Neutrophil (primary cell): ENCODE data around the gene COMT.

Source experiments
- H3K27ac ChIP-seq: fragments of 200-600 bp; sonication (generic); 2 replicates; pipeline ENCODE4 v1.5.1; 2016; ENCODE audit warnings: mild to moderate bottlenecking, moderate library complexity
- H3K27me3 ChIP-seq: fragments of 200-600 bp; sonication (generic); 2 replicates; pipeline ENCODE4 v1.6.0; 2016; ENCODE audit warnings: mild to moderate bottlenecking
- H3K36me3 ChIP-seq: fragments of 200-600 bp; sonication (generic); 2 replicates; pipeline ENCODE4 v1.5.1; 2017
- H3K4me1 ChIP-seq, 2 experiments: fragments of 200-600 bp in 1 of 2; sonication (generic) in 1 of 2; 1 replicate in 1 of 2; 2 replicates in 1 of 2; pipeline versions ENCODE4 v1.5.1 to v1.6.1; 2013 to 2016; ENCODE audit warnings: low read depth in 1 of 2, low read length in 1 of 2, mild to moderate bottlenecking in 1 of 2, moderate library complexity in 1 of 2; ENCODE audit not compliant: control insufficient read depth in 1 of 2, insufficient read depth in 1 of 2
- H3K4me3 ChIP-seq, 2 experiments: fragments of 200-600 bp in 1 of 2; sonication (generic) in 1 of 2; 1 replicate in 1 of 2; 2 replicates in 1 of 2; pipeline ENCODE4 v1.5.1; 2013 to 2016; ENCODE audit warnings: low read depth in 1 of 2, low read length in 1 of 2, mild to moderate bottlenecking in 1 of 2, moderate library complexity in 1 of 2
- H3K9me3 ChIP-seq: fragments of 200-600 bp; sonication (generic); 2 replicates; pipeline ENCODE4 v1.5.1; 2016
- TF ChIP-seq, protein P1 (sequence below): fragments of 200-600 bp; sonication (generic); IDR thresholded peaks from 2 replicates; pipeline ENCODE4 v1.5.1; 2016; ENCODE audit warnings: antibody characterized with exemption

COMT gene

DNA sequence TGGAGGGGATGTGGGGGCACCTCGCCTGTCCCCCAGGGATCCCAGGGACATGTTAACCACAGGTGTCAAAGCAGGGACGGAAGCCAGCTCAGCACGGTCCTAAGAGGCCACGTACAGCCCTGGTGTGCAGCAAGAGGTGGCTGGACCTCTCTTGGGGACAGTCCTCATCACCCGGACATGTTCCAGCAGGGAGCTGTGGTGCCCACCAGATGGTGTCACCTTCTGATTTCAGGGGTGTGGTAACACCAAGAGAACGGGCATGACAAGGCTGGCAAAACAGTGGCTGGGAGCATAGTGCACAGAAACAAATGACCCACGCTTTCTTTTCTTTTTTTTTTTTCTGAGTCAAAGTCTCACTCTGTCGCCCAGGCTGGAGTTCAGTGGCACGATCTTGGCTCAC, 25.6 kb upstream of the COMT start:
- Histone ChIP-seq H3K27me3 (no peaks in the 10 kb centered on the region), H3K27ac (no peak overlapping the region), H3K9me3 (no peaks in the 10 kb centered on the region), H3K4me3 (no peak overlapping the region), H3K36me3 (peaks cover 78% of the 10 kb centered on the region), H3K4me1 (no peaks in the 10 kb centered on the region)
- TF ChIP-seq, protein P1, sequence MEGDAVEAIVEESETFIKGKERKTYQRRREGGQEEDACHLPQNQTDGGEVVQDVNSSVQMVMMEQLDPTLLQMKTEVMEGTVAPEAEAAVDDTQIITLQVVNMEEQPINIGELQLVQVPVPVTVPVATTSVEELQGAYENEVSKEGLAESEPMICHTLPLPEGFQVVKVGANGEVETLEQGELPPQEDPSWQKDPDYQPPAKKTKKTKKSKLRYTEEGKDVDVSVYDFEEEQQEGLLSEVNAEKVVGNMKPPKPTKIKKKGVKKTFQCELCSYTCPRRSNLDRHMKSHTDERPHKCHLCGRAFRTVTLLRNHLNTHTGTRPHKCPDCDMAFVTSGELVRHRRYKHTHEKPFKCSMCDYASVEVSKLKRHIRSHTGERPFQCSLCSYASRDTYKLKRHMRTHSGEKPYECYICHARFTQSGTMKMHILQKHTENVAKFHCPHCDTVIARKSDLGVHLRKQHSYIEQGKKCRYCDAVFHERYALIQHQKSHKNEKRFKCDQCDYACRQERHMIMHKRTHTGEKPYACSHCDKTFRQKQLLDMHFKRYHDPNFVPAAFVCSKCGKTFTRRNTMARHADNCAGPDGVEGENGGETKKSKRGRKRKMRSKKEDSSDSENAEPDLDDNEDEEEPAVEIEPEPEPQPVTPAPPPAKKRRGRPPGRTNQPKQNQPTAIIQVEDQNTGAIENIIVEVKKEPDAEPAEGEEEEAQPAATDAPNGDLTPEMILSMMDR, result no peak

DNA sequence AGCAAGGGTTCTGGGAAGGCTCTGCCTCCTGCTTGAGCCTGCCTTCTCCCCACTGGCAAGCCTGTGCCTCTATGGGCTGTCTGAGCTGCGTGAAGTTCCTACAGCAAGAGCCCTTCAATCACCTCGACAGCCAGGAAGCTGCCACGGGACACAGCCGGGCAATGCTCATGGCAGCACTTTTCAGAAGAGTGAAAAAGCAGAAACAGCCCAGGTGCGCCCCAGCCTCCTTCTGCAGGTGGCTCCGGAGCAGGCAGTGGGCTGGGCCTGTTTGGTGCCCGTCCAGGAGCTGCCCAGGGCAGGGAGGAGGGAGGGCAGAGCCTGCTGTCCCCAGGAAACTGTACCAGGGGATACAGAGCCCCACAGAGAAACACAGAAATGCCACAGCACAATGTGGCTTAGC, 24.6 kb upstream of the COMT start:
- Histone ChIP-seq H3K9me3 (no peaks in the 10 kb centered on the region), H3K27me3 (no peaks in the 10 kb centered on the region), H3K27ac (no peak overlapping the region), H3K36me3 (peaks cover 70% of the 10 kb centered on the region), H3K4me1 (no peaks in the 10 kb centered on the region), H3K4me3 (no peak overlapping the region)
- TF ChIP-seq, protein P1, result no peak

- no peaks in the 10 kb centered on the region for H3K27me3 ChIP-seq
- TF ChIP-seq, protein P1, result no peak
- no peaks in the 10 kb centered on the region for H3K4me1 ChIP-seq
- H3K9me3 ChIP-seq, result no peaks in the 10 kb centered on the region
- H3K4me3 ChIP-seq, result no peak overlapping the region
- no peak overlapping the region for H3K27ac ChIP-seq
- peaks cover 64% of the 10 kb centered on the region for H3K36me3 ChIP-seq
These were observed 24.0 kb upstream of the COMT start for GRCh38 chr22:19917389-19918138.

DNA sequence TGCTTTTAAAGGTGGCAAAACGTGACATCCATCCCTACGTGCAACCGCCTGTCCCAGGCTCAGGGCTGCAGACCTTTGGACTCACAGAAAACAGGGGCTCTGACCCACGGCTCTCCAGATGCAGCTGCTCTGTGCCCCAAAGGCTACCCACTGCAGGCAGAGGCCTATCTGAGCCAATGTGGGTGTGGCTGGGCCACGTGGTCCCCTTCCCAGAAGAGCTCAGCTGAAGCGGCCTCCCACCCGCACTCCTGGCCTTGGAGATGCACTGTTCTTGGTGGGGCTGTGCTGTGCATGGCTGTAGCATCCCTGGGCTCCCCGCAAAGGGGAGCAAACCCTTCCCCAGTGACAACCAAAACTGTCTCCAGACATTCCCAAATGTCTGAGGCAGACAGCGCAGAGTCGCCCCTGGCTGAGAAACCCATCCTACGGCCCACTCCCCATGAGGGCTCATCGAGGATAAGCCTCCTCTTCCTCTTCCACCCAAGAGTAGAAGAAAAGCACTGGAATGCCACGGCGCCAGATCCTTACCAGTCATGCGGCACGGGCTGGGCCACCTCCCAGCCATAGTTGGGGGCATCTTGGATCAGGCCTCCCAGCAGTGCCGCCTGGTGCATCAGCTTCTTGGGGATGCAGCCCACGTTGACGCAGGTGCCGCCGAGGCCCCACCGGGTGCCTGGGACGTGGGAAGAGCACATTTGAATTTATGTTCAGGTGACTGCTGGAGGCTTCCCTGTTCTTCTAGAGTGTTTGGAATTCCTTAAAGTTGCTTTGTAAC, 23.1 kb upstream of the COMT start:
- no peak overlapping the region for H3K27ac ChIP-seq
- peaks cover 54% of the 10 kb centered on the region for H3K36me3 ChIP-seq
- no peaks in the 10 kb centered on the region for H3K4me1 ChIP-seq
- no peaks in the 10 kb centered on the region for H3K9me3 ChIP-seq
- H3K27me3 ChIP-seq, result no peaks in the 10 kb centered on the region
- H3K4me3 ChIP-seq, result no peak overlapping the region
- TF ChIP-seq, protein P1, result no peak

DNA sequence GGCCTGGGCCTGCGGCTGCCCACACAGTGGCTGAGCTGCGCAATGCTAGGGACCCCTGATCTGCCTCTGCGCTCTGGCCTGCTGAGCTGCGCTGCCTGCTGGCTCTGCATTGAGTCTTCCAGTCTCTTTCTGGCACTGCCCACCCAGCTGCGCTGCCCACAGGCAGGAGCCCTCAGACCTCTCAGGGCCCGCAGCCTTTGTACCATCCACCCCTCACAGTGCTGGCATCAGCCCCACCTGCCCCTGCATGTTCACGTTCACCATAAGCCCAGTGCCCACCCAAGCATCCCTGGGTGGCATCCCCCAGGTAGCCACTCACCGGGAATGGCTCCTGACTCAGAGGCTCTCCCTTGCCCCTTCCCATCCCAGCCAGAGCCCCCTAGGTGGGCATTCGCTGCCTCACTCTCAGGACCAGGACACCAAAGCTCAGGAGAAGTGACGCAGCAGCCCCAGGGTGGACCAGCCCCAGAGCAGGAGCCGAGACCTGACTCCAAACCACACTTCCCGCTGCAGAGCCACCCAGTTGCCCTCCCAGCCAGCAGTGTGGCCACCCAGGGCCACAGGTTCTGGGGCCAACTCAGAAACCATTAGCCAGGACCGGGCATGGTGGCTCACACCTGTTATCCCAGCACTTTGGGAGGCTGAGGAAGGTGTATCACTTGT, 21.7 kb upstream of the COMT start:
- H3K9me3 ChIP-seq, result no peaks in the 10 kb centered on the region
- H3K27me3 ChIP-seq, result no peaks in the 10 kb centered on the region
- TF ChIP-seq, protein P1, result no peak
- peaks cover 48% of the 10 kb centered on the region for H3K36me3 ChIP-seq
- no peak overlapping the region for H3K27ac ChIP-seq
- no peak overlapping the region for H3K4me3 ChIP-seq
- H3K4me1 ChIP-seq, result no peaks in the 10 kb centered on the region
